K562 (cell line): ENCODE measurements around the gene WDR27. TPM values are rescaled to one million over a fixed set of nuclear protein-coding genes. Genes with fewer than 3 reads are reported as not detected.
A peak's percentile ranks its signal among the peaks of the same experiment; 100 is the strongest.

ENCODE experiments used
- BCL6 ChIP-seq: fragments of 250-450 bp; sonication (Bioruptor Pico); IDR thresholded peaks from 2 replicates; pipeline ENCODE4 v1.4.0; 2020
- CCNT2 ChIP-seq: IDR thresholded peaks from 2 replicates; pipeline ENCODE4 v1.6.1; 2011; ENCODE audit warnings: borderline replicate concordance, low read depth, mild to moderate bottlenecking, moderate library complexity, mixed read lengths, low read length; ENCODE audit not compliant: insufficient read length; ENCODE audit errors: extremely low read depth
- IRF9 ChIP-seq: fragments of 450-650 bp; IDR thresholded peaks from 2 replicates; pipeline ENCODE4 v1.6.1; 2016; ENCODE audit warnings: missing biosample characterization, missing genetic modification characterization
- MYC ChIP-seq, 2 experiments: fragments of 250-450 bp in 1 of 2; sonication (Bioruptor Pico) in 1 of 2; IDR thresholded peaks; 2 replicates each; pipeline versions ENCODE4 v1.5.1 to v1.6.1; 2012 to 2021; ENCODE audit warnings: low read depth in 2 of 2, borderline replicate concordance in 1 of 2, improper control_type of control experiment in 1 of 2, low read length in 1 of 2, mild to moderate bottlenecking in 1 of 2, moderate library complexity in 1 of 2
- NCOA6 ChIP-seq: fragments of 450-650 bp; IDR thresholded peaks from 2 replicates; pipeline ENCODE4 v1.6.1; 2017; ENCODE audit warnings: mild to moderate bottlenecking
- NKRF ChIP-seq: fragments of 450-650 bp; IDR thresholded peaks from 2 replicates; pipeline ENCODE4 v1.6.1; 2016; ENCODE audit warnings: borderline replicate concordance
- PCBP1 ChIP-seq: fragments of 200-400 bp; formaldehyde crosslinking; IDR thresholded peaks from 2 replicates; pipeline ENCODE4 v1.6.1; 2018; ENCODE audit warnings: mild to moderate bottlenecking, low read depth, low read length; ENCODE audit not compliant: poor library complexity, severe bottlenecking
- PHB ChIP-seq: fragments of 250-450 bp; sonication (Bioruptor Pico); IDR thresholded peaks from 2 replicates; pipeline ENCODE4 v1.5.0; 2021
- POLR2G ChIP-seq: fragments of 200-400 bp; formaldehyde crosslinking; IDR thresholded peaks from 2 replicates; pipeline ENCODE4 v1.6.1; 2017; ENCODE audit warnings: low read depth, mild to moderate bottlenecking, antibody characterized with exemption, low read length, moderate library complexity
- PRMT5 ChIP-seq: sonication (generic); formaldehyde crosslinking; IDR thresholded peaks from 2 replicates; pipeline ENCODE4 v1.5.0; 2020; ENCODE audit warnings: missing genetic modification reagents
- RBBP5 ChIP-seq: fragments of 200-600 bp; sonication (generic); IDR thresholded peaks from 2 replicates; pipeline ENCODE4 v1.6.1; 2012; ENCODE audit warnings: borderline replicate concordance, mild to moderate bottlenecking, low read length, control low read depth, inconsistent platforms; ENCODE audit not compliant: insufficient read depth, poor library complexity, severe bottlenecking
- SLC30A9 ChIP-seq: fragments of 250-450 bp; sonication (Bioruptor Pico); IDR thresholded peaks from 2 replicates; pipeline ENCODE4 v1.8.0; 2022; ENCODE audit warnings: mild to moderate bottlenecking, moderate library complexity
- SRF ChIP-seq, 2 experiments: fragments of 250-450, 450-650 bp in 1 of 2; sonication (Bioruptor Pico) in 1 of 2; sonication (generic) in 1 of 2; formaldehyde crosslinking; IDR thresholded peaks; 2 replicates each; pipeline versions ENCODE4 v1.5.0 to v1.5.1; 2020 to 2022; ENCODE audit warnings: mild to moderate bottlenecking in 1 of 2, missing genetic modification reagents in 1 of 2
- TEAD4 ChIP-seq, 2 experiments: sonication (generic) in 1 of 2; formaldehyde crosslinking in 1 of 2; IDR thresholded peaks; 2 replicates each; pipeline versions ENCODE4 v1.6.1 to v1.8.0; 2012 to 2022; ENCODE audit warnings: borderline replicate concordance in 1 of 2, inconsistent platforms in 1 of 2, low read length in 1 of 2, mild to moderate bottlenecking in 1 of 2, missing genetic modification reagents in 1 of 2
- TRIM24 ChIP-seq, 2 experiments: fragments of 450-650 bp; IDR thresholded peaks; 2 replicates each; pipeline ENCODE4 v1.6.1; 2016
- TSC22D4 ChIP-seq: fragments of 450-650 bp; IDR thresholded peaks from 2 replicates; pipeline ENCODE4 v1.6.1; 2016; ENCODE audit warnings: missing genetic modification characterization, missing biosample characterization, control low read depth
- ZNF696 ChIP-seq: fragments of 250-450 bp; sonication (Bioruptor Pico); conservative IDR thresholded peaks from 2 replicates; pipeline ENCODE4 v1.4.0; 2020; ENCODE audit warnings: mild to moderate bottlenecking, moderate library complexity
- polyA plus RNA-seq, 8 experiments: library from polyadenylated mRNA; depleted of rRNA in 4 of 8; stranded (reverse) in 5 of 8; unstranded in 3 of 8; fragments of >200 nt; fragmentation: Nextera tagmentation in 2 of 8; fragmentation: Illumina TruSeq in 1 of 8; extraction: Ambion mirVana in 2 of 8; extraction: Trizol in 1 of 8; gene quantifications; 2 replicates each; pipeline versions ENCODE4 v1.2.1 to v1.2.3, GENCODE V29; 2011 to 2014; ENCODE audit warnings: inconsistent platforms in 1 of 8, missing spikeins in 1 of 8
- total RNA-seq, 7 experiments: library from RNA; depleted of rRNA in 6 of 7; stranded (reverse); fragments of >200 nt in 6 of 7; fragmentation: Illumina TruSeq in 2 of 7; extraction: Trizol in 2 of 7; gene quantifications; 2 replicates each; pipeline versions ENCODE4 v1.2.1 to v1.2.3, GENCODE V29; 2011 to 2021; ENCODE audit warnings: low replicate concordance in 1 of 7
- TF ChIP-seq, protein P1 (sequence below), 2 experiments: IDR thresholded peaks; 2 replicates each; pipeline ENCODE4 v1.6.1; 2011; ENCODE audit warnings: borderline replicate concordance in 1 of 2, control low read depth in 1 of 2, low read depth in 1 of 2, low read length in 1 of 2, mild to moderate bottlenecking in 1 of 2, mixed read lengths in 1 of 2, moderate library complexity in 1 of 2; ENCODE audit not compliant: insufficient read depth in 1 of 2, insufficient read length in 1 of 2, poor library complexity in 1 of 2, severe bottlenecking in 1 of 2; ENCODE audit errors: extremely low read depth in 1 of 2
- TF ChIP-seq, protein P2 (sequence below): sonication (generic); IDR thresholded peaks from 2 replicates; pipeline ENCODE4 v1.6.1; 2016

WDR27 gene
- total and polyA plus RNA-seq, 9 of the 15 experiments (the other 6 are each of a cell fraction or from before 2014, with no cell fraction given) = 4.3 to 77.2 (median 22.7) TPM

DNA sequence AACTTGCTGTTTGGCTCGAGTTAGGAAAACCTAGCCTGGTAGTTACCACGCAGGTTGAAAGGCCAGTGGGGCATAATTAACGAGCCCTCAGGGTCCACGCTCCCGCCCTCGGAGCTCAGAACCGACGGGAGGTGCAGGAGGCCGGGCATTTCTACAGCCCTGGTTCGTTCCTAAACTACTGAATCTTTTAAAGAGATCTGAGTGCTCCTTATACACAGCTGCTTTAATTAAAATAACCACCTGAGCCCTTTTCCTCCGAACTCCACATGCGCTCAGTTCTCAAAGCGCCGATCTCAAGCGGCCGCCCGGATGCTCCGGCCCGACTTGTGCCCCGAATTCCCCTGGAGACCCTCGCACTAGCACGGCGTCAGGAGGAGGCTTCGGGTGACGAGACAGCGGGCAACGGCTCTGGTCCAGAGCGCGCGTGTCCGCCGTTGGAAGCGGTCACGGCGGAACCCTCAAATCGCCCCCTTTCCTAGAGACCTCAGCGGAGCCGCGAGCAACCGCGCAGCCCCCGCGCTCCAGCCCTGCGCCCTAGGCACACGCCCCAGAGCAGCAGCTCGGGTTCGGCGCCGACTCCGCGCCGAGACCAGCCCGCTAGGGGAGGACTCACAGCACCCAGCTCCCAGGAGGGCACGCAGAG lies 397 bp downstream of the WDR27 start (continued):
- TF ChIP-seq TRIM24 (IDR thresholded peaks at IDR 0.05) (no peak), PHB (CRISPR knock-in tag) (no peak), PRMT5 (CRISPR knock-in tag) (no peak), MYC (IDR thresholded peaks at IDR 0.05; ENCODE audit: low read depth, low read length) (no peak), MYC (CRISPR knock-in tag; IDR thresholded peaks at IDR 0.05; ENCODE audit: borderline replicate concordance, low read depth) (peak; percentile 87; the same call in 1 of the 2 replicates), TSC22D4 (tag) (no peak), IRF9 (tag) (no peak), CCNT2 (peak; percentile 10), NCOA6 (peak; percentile 82), BCL6 (CRISPR knock-in tag) (no peak), ZNF696 (CRISPR knock-in tag) (no peak), TEAD4 (IDR thresholded peaks at IDR 0.05; ENCODE audit: low read length) (no peak), TEAD4 (CRISPR knock-in tag; IDR thresholded peaks at IDR 0.05; ENCODE audit: borderline replicate concordance) (peak; percentile 24; the same call in 1 of the 2 replicates), SLC30A9 (CRISPR knock-in tag) (no peak), PCBP1 (no peak), POLR2G (no peak), NKRF (peak; percentile 95), RBBP5 (peak; percentile 66), SRF (CRISPR knock-in tag; IDR thresholded peaks at IDR 0.05) (no peak)
- TF ChIP-seq, protein P1, sequence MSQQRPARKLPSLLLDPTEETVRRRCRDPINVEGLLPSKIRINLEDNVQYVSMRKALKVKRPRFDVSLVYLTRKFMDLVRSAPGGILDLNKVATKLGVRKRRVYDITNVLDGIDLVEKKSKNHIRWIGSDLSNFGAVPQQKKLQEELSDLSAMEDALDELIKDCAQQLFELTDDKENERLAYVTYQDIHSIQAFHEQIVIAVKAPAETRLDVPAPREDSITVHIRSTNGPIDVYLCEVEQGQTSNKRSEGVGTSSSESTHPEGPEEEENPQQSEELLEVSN (IDR thresholded peaks at IDR 0.05; ENCODE audit: borderline replicate concordance in 1 of 2, extremely low read depth in 1 of 2, insufficient read depth in 1 of 2, insufficient read length in 1 of 2, low read depth in 1 of 2, low read length in 1 of 2, poor library complexity in 1 of 2, severe bottlenecking in 1 of 2) = peak in 1 of 2 experiments; percentile 49
- TF ChIP-seq, protein P2, sequence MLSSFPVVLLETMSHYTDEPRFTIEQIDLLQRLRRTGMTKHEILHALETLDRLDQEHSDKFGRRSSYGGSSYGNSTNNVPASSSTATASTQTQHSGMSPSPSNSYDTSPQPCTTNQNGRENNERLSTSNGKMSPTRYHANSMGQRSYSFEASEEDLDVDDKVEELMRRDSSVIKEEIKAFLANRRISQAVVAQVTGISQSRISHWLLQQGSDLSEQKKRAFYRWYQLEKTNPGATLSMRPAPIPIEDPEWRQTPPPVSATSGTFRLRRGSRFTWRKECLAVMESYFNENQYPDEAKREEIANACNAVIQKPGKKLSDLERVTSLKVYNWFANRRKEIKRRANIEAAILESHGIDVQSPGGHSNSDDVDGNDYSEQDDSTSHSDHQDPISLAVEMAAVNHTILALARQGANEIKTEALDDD = peak; percentile 58; the same call in 1 of the 2 replicates
